ENCODE data around the gene TESPA1. TPM values are rescaled to one million over a fixed set of nuclear protein-coding genes. Genes with fewer than 3 reads are reported as not detected.

Gene TESPA1
- total and polyA plus RNA-seq, 2 of the 8 experiments (the other 6 are each of a cell fraction or from before 2014, with no cell fraction given) = not detected

DNA sequence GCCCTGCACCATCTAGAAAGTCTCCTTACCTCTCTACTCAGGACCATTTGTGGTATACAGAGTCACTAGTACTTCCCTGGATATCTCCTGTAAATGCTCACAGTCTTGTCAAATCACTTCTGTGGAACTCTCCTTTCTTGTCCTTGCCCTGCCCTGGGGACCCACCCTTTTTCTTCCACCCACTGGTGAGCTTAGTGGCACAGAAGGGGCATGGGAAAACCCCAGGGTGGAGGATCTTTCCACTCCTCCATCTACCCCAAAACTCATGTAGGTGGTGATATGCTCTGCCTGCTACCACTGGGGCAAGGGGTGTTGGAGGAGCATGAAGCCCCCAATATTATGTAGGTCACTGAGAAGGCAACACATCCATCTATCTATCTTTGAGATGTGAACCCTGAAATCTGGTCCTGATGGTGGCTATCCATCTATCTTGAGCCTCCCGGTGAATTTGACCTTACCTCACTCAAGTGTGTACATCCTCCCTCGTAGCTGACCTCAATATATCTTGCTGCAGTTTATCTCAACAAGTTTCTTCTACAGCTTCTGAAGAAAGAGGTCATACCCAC is 943 bp downstream of the TESPA1 start (continued):
- TF ChIP-seq KDM4A (IDR thresholded peaks at IDR 0.05; ENCODE audit: low read depth, low read length, severe bottlenecking) = no peak
